ENCODE data around the gene TMEM132C.

DNA sequence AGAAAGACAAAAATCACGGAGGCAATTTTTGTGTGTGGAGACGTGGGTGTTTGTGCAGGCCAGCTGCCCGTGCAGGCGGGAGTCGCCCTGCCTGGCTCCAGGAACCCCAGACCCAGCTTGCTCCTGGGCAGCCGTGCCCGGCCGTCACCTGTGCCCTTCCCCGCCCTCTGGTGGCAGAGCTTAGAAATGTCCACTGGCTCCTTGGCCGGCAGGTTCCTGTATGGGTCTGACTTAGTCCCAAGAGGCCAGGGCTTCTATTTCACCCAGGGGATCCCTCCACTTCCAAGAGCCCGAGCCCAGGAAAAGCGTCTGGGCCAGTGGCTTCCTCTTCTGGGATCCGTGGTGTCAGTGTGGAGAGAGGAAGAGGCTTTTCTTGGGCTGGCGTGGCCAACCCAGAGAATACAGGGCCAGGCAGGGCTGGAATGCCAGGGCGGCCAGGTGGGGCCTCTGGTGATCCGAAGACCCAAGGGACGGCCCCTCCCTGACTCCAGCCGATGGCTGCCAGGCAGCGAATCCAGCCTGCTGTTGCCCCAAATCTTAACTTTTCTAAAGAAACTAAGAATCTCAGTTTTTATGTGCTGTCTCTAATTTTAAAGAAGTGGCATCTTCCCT is 120.9 kb downstream of the TMEM132C start:
- peak in 1 of 3 donors; percentile 44 for TF ChIP-seq CTCF (IDR thresholded peaks at IDR 0.05)
- no peak for TF ChIP-seq POLR2A (IDR thresholded peaks at IDR 0.05)
